Erythroblast (primary cell): Measurements from ENCODE around the gene CBX4.

Experiments
- GATA1 ChIP-seq: IDR thresholded peaks from 2 replicates; pipeline ENCODE4 v1.6.1; 2011; ENCODE audit warnings: low read depth, mild to moderate bottlenecking, control low read depth, low read length, moderate library complexity
- POLR2A ChIP-seq: IDR thresholded peaks from 2 replicates; pipeline ENCODE4 v1.6.1; 2011; ENCODE audit warnings: mild to moderate bottlenecking, low read length

DNA sequence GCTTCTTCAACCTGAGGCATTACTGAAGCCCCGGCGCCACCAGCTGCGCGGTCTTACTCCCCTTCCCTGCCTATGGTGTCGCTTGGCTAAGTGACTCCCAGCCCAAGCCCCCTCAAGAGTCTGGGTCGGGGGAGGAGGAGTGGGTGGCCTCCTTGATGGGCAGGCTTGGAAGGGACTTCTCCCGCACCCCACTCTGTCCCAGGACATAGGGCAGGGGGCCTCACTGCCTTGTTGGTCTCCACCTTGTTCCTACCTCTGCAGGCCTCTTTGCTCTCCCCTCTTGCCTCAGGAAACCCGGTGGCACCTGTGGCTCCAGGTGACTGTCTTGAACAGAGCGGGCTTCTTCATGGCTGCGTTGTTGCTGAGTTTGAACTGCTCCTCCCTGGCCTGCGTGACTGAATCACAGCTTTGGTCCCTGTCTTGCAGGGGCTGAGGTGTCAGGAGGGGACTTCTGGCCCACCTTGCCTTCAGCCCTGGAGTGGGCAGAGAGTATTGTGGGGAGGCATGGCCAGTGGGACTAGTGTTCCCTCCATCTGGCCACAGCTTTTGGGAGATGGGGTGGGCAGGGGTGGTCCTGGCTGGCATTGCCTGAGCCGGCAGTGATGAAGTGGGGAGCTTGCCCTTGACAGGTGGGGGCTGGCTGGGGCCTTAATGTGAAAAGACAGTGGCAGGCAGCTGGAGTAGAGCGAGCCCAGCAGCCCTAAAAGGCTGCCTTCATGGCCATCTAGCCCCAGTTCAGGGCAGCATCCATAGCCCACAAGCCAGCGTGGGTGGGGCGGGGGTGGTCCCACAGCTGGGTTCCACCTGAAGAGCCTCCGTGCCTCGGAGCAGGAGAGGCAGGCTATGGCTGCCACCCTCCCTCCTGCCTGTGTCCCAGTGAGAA is 54.0 kb downstream of the CBX4 start:
- no peak for TF ChIP-seq POLR2A
- TF ChIP-seq GATA1, result no peak
